H1 (cell line): Measurements from ENCODE around the gene RCAN2. TPM values are rescaled to one million over a fixed set of nuclear protein-coding genes. Genes with fewer than 3 reads are reported as not detected.

Experiments
- CTCF ChIA-PET: fragments of 300-600 bp; sonication (Branson Sonifier 250); formaldehyde crosslinking; loops from one replicate; lab custom pipeline; 2021; ENCODE audit not compliant: partially characterized antibody; lab: Charles Lee
- POLR2A ChIA-PET: fragments of 300-600 bp; sonication (Branson Sonifier 250); formaldehyde crosslinking; loops from one replicate; lab custom pipeline; 2021; ENCODE audit warnings: inconsistent platforms; ENCODE audit not compliant: partially characterized antibody; lab: Charles Lee
- DNase-seq, 2 experiments: peaks; one replicate each; pipeline versions ENCODE4 v3.0.0 to v3.0.0-alpha.2; 2010 to 2022; ENCODE audit warnings: low spot score in 2 of 2, low read depth in 1 of 2, mixed read lengths in 1 of 2
- FAIRE-seq: peaks from 2 replicates; lab custom pipeline; 2011; peaks lifted over from hg19 to GRCh38; lab: Jason Lieb, UNC
- H2AFZ ChIP-seq: 2 replicates; pipeline ENCODE4 v1.8.1; 2012; ENCODE audit warnings: low read length, inconsistent platforms
- H2AK5ac ChIP-seq: 2 replicates; pipeline ENCODE4 v1.6.1; 2013; ENCODE audit warnings: low read depth, low read length
- H2BK120ac ChIP-seq: replicated peaks from 2 replicates; pipeline ENCODE3; 2013; ENCODE audit warnings: low read depth, low read length, inconsistent platforms
- H2BK12ac ChIP-seq: 2 replicates; pipeline ENCODE4 v1.6.1; 2013; ENCODE audit warnings: low read depth, low read length
- H2BK15ac ChIP-seq: 2 replicates; pipeline ENCODE4 v1.6.1; 2013; ENCODE audit warnings: low read length
- H2BK20ac ChIP-seq: 2 replicates; pipeline ENCODE4 v1.6.1; 2013; ENCODE audit warnings: low read length
- H2BK5ac ChIP-seq: 2 replicates; pipeline ENCODE4 v1.6.1; 2013; ENCODE audit warnings: low read depth, low read length
- H3K14ac ChIP-seq: 2 replicates; pipeline ENCODE4 v1.6.1; 2013; ENCODE audit warnings: inconsistent platforms; ENCODE audit not compliant: insufficient read length
- H3K18ac ChIP-seq: 2 replicates; pipeline ENCODE4 v1.6.1; 2013; ENCODE audit warnings: low read length; ENCODE audit errors: extremely low read depth
- H3K23ac ChIP-seq: 2 replicates; pipeline ENCODE4 v1.6.1; 2013; ENCODE audit warnings: inconsistent platforms; ENCODE audit not compliant: insufficient read length
- H3K23me2 ChIP-seq: 2 replicates; pipeline ENCODE4 v1.6.1; 2013; ENCODE audit warnings: low read depth, low read length
- H3K27ac ChIP-seq: 2 replicates; pipeline ENCODE4 v1.6.1; 2011; ENCODE audit warnings: low read depth, low read length, inconsistent platforms
- H3K27me3 ChIP-seq, 4 experiments: replicated peaks in 1 of 4; 1 replicate in 1 of 4; 2 replicates in 3 of 4; pipeline versions ENCODE4 v1.6.1 to v1.8.1; 2011 to 2013; ENCODE audit warnings: low read length in 3 of 4, mild to moderate bottlenecking in 3 of 4, inconsistent platforms in 2 of 4, mixed read lengths in 2 of 4, moderate library complexity in 1 of 4; ENCODE audit not compliant: control insufficient read depth in 3 of 4, insufficient read depth in 3 of 4; ENCODE audit errors: extremely low read depth in 1 of 4
- H3K36me3 ChIP-seq, 4 experiments: 2 replicates each; pipeline versions ENCODE4 v1.6.1 to v1.8.1; 2011 to 2013; ENCODE audit warnings: mild to moderate bottlenecking in 4 of 4, low read length in 3 of 4, moderate library complexity in 2 of 4, control low read depth in 1 of 4, inconsistent platforms in 1 of 4; ENCODE audit not compliant: insufficient read depth in 4 of 4, control insufficient read depth in 2 of 4
- H3K4ac ChIP-seq: replicated peaks from 2 replicates; pipeline ENCODE3; 2013; ENCODE audit warnings: low read length, low read depth, mixed read lengths, inconsistent platforms; ENCODE audit not compliant: insufficient read length
- H3K4me1 ChIP-seq, 4 experiments: replicated peaks in 1 of 4; 1 replicate in 1 of 4; 2 replicates in 3 of 4; pipeline versions ENCODE4 v1.6.1 to v1.8.1; 2011 to 2013; ENCODE audit warnings: low read length in 3 of 4, inconsistent platforms in 2 of 4, mixed read lengths in 1 of 4; ENCODE audit not compliant: insufficient read depth in 4 of 4, control insufficient read depth in 3 of 4
- H3K4me2 ChIP-seq, 2 experiments: 2 replicates each; pipeline versions ENCODE4 v1.6.1 to v1.8.1; 2011 to 2013; ENCODE audit warnings: low read depth in 2 of 2, low read length in 2 of 2, control low read depth in 1 of 2, inconsistent platforms in 1 of 2, mild to moderate bottlenecking in 1 of 2; ENCODE audit not compliant: insufficient read depth in 1 of 2
- H3K4me3 ChIP-seq, 4 experiments: fragments of 200-600, 300-600 bp in 1 of 4; sonication (generic), shearing (Covaris generic), sonication (Bioruptor Twin) in 1 of 4; 2 replicates each; pipeline versions ENCODE4 v1.5.1 to v1.8.1; 2011 to 2016; ENCODE audit warnings: low read length in 4 of 4, low read depth in 3 of 4, control low read depth in 2 of 4, inconsistent platforms in 2 of 4, mild to moderate bottlenecking in 2 of 4, mixed read lengths in 1 of 4, moderate library complexity in 1 of 4; ENCODE audit not compliant: insufficient read depth in 2 of 4; ENCODE audit errors: extremely low read depth in 1 of 4
- H3K56ac ChIP-seq: replicated peaks from 2 replicates; pipeline ENCODE3; 2013; ENCODE audit warnings: low read depth, mild to moderate bottlenecking, mixed read lengths, low read length, inconsistent platforms; ENCODE audit not compliant: insufficient read length
- H3K79me1 ChIP-seq: 2 replicates; pipeline ENCODE4 v1.6.1; 2013; ENCODE audit warnings: low read depth, low read length, control low read depth
- H3K79me2 ChIP-seq, 2 experiments: 2 replicates each; pipeline versions ENCODE4 v1.6.1 to v1.8.1; 2012 to 2013; ENCODE audit warnings: low read length in 2 of 2, mild to moderate bottlenecking in 2 of 2, inconsistent platforms in 1 of 2; ENCODE audit not compliant: insufficient read depth in 2 of 2, control insufficient read depth in 1 of 2
- H3K9ac ChIP-seq, 4 experiments: replicated peaks in 1 of 4; 1 replicate in 1 of 4; 2 replicates in 3 of 4; pipeline versions ENCODE4 v1.6.1 to v1.8.1; 2011 to 2013; ENCODE audit warnings: low read depth in 3 of 4, low read length in 3 of 4, control low read depth in 2 of 4, mild to moderate bottlenecking in 2 of 4, moderate library complexity in 2 of 4, inconsistent platforms in 1 of 4; ENCODE audit errors: extremely low read depth in 1 of 4
- H3K9me3 ChIP-seq, 2 experiments: 2 replicates each; pipeline versions ENCODE4 v1.6.1 to v1.8.1; 2012 to 2013; ENCODE audit warnings: mild to moderate bottlenecking in 2 of 2, moderate library complexity in 2 of 2, control low read depth in 1 of 2, inconsistent platforms in 1 of 2, low read depth in 1 of 2, low read length in 1 of 2, mixed read lengths in 1 of 2; ENCODE audit not compliant: insufficient read depth in 2 of 2
- H4K20me1 ChIP-seq, 2 experiments: replicated peaks in 1 of 2; 2 replicates each; pipeline versions ENCODE3 to v1.8.1; 2011 to 2013; ENCODE audit warnings: inconsistent platforms in 2 of 2, low read length in 2 of 2, mild to moderate bottlenecking in 1 of 2; ENCODE audit not compliant: insufficient read depth in 2 of 2, control insufficient read depth in 1 of 2
- H4K5ac ChIP-seq: 2 replicates; pipeline ENCODE4 v1.6.1; 2013; ENCODE audit warnings: low read length, low read depth, mixed read lengths, inconsistent platforms; ENCODE audit not compliant: insufficient read length
- H4K8ac ChIP-seq: 2 replicates; pipeline ENCODE4 v1.8.0; 2013; ENCODE audit warnings: mild to moderate bottlenecking, moderate library complexity, low read length, inconsistent platforms; ENCODE audit not compliant: insufficient read depth; ENCODE audit errors: extremely low read depth
- H4K91ac ChIP-seq: replicated peaks from 2 replicates; pipeline ENCODE3; 2013; ENCODE audit warnings: low read length, mixed read lengths, inconsistent platforms; ENCODE audit not compliant: insufficient read length
- BRCA1 ChIP-seq: IDR thresholded peaks from 2 replicates; pipeline ENCODE4 v1.6.1; 2012; ENCODE audit warnings: low read depth, low read length, improper control_type of control experiment
- CHD1 ChIP-seq: IDR thresholded peaks from 2 replicates; pipeline ENCODE4 v1.6.1; 2012; ENCODE audit warnings: low read depth, low read length, improper control_type of control experiment
- GTF2F1 ChIP-seq: IDR thresholded peaks from 2 replicates; pipeline ENCODE4 v1.6.1; 2012; ENCODE audit warnings: low read depth, low read length, improper control_type of control experiment, borderline replicate concordance
- KDM1A ChIP-seq: fragments of 200-600, 300-600 bp; sonication (generic); IDR thresholded peaks from 2 replicates; pipeline ENCODE4 v1.7.1; 2016; ENCODE audit warnings: mild to moderate bottlenecking, low read length, borderline replicate concordance
- NANOG ChIP-seq: IDR thresholded peaks from 2 replicates; pipeline ENCODE4 v1.6.1; 2011; ENCODE audit warnings: low read length, low read depth, mild to moderate bottlenecking, inconsistent platforms; ENCODE audit not compliant: insufficient read depth, poor library complexity, severe bottlenecking
- NRF1 ChIP-seq: IDR thresholded peaks from 2 replicates; pipeline ENCODE4 v1.6.1; 2011; ENCODE audit warnings: mild to moderate bottlenecking, low read depth, low read length, improper control_type of control experiment
- PHF8 ChIP-seq: fragments of 200-600 bp; sonication (generic); conservative IDR thresholded peaks from 2 replicates; pipeline ENCODE4 v1.7.1; 2012; ENCODE audit warnings: low read depth, mild to moderate bottlenecking, inconsistent platforms, low read length, moderate library complexity
- POLR2A ChIP-seq, 2 experiments: IDR thresholded peaks; 1 replicate in 1 of 2; 2 replicates in 1 of 2; pipeline ENCODE4 v1.6.1; 2011; ENCODE audit warnings: low read depth in 2 of 2, low read length in 2 of 2, mild to moderate bottlenecking in 2 of 2; ENCODE audit errors: control extremely low read depth in 1 of 2
- RFX5 ChIP-seq: IDR thresholded peaks from 2 replicates; pipeline ENCODE4 v1.6.1; 2011; ENCODE audit warnings: low read depth, low read length, improper control_type of control experiment, borderline replicate concordance
- SIN3A ChIP-seq, 2 experiments: IDR thresholded peaks in 1 of 2; conservative IDR thresholded peaks in 1 of 2; 2 replicates each; pipeline ENCODE4 v1.6.1; 2011 to 2012; ENCODE audit warnings: low read length in 2 of 2, improper control_type of control experiment in 1 of 2, low read depth in 1 of 2, mild to moderate bottlenecking in 1 of 2
- SIRT6 ChIP-seq: IDR thresholded peaks from one replicate; pipeline ENCODE4 v1.7.1; 2012; ENCODE audit warnings: low read length, inconsistent platforms
- TAF7 ChIP-seq: optimal IDR thresholded peaks from 2 replicates; pipeline ENCODE3; 2011; ENCODE audit warnings: low read depth, mild to moderate bottlenecking, inconsistent platforms, low read length, moderate library complexity, borderline replicate concordance
- WGBS, 2 experiments: shearing (Covaris generic) in 1 of 2; methylation state at CpG; one replicate each; pipeline versions ENCODE4 v1.1.6 to v1.1.7; 2013 to 2015; ENCODE audit warnings: low lambda C conversion rate in 2 of 2, mixed read lengths in 2 of 2, inconsistent platforms in 1 of 2, low coverage in 1 of 2, missing lambda C conversion rate in 1 of 2; ENCODE audit not compliant: insufficient replicate concordance in 2 of 2, insufficient coverage in 1 of 2, insufficient read length in 1 of 2; ENCODE audit errors: extremely low coverage in 1 of 2, missing lambda C conversion rate in 1 of 2; 5-methylcytosine and 5-hydroxymethylcytosine counted together
- polyA plus RNA-seq, 7 experiments: library from polyadenylated mRNA; depleted of rRNA in 3 of 7; stranded (reverse) in 5 of 7; unstranded in 2 of 7; fragments of >200 nt in 5 of 7; fragments of 200-250 nt in 2 of 7; gene quantifications; 1 replicate in 5 of 7; 2 replicates in 1 of 7; 4 replicates in 1 of 7; pipeline versions ENCODE4 v1.2.1 to v1.2.3, GENCODE V29; 2011 to 2013; ENCODE audit warnings: missing spikeins in 2 of 7, mixed read lengths in 2 of 7
- total RNA-seq: library from RNA; stranded (reverse); fragmentation: NEBNext Ultra II Directional; extraction: Animal tissue kit (Norgen Biotek cat#: 25700); gene quantifications from 2 replicates; pipeline ENCODE4 v1.2.1, GENCODE V29; 2021
- TF ChIP-seq, protein P1 (sequence below): IDR thresholded peaks from 2 replicates; pipeline ENCODE4 v1.6.1; 2012; ENCODE audit warnings: low read length, inconsistent platforms

Gene RCAN2
- total and polyA plus RNA-seq, 2 of the 8 experiments (the other 6 are each of a cell fraction or from before 2014, with no cell fraction given): 5.0 to 8.5 TPM

DNA sequence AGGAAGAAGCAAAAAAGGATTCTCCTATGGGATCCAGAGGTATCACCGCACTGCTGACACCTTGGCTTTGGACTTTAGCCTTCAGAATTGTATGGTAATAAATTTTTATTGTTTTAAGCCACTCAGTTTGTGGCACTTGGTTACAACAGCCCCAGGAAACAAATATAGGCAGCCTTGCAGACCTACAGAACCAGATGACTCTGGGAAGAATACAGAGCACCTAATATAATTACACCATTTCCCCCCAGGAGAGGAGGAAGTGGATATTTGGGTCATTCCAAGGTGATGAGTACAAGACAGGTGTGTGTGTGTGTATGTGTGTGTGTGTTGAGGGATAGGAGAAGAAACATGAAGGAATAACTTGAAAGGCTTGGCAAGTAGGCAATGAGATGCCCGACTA lies 236.3 kb downstream of the RCAN2 start:
- H3K27ac ChIP-seq: no peak overlapping the region
- H2BK20ac ChIP-seq: no peak overlapping the region
- no peak overlapping the region for H2BK120ac ChIP-seq
- no peak overlapping the region for H2AFZ ChIP-seq
- no peak overlapping the region for H3K9ac ChIP-seq
- no peak overlapping the region for H2BK15ac ChIP-seq
- no peaks in the 10 kb centered on the region for H3K79me1 ChIP-seq
- DNase-seq: no peak
- H3K56ac ChIP-seq: no peak overlapping the region
- H3K4me2 ChIP-seq: no peak overlapping the region
- no peak overlapping the region for H4K5ac ChIP-seq
- H3K14ac ChIP-seq: no peak overlapping the region
- H3K4me3 ChIP-seq: no peak overlapping the region
- peaks cover 0 to 4% (median 0%) of the 10 kb centered on the region in 4 experiments; a peak in 1 of 7 replicates for H3K4me1 ChIP-seq
- no peak for FAIRE-seq
- no peak overlapping the region for H3K23ac ChIP-seq
- H3K9me3 ChIP-seq: no peaks in the 10 kb centered on the region
- no peak overlapping the region for H4K8ac ChIP-seq
- no peak for TF ChIP-seq NANOG
- no peak for TF ChIP-seq NRF1
- no peak for TF ChIP-seq RFX5
- TF ChIP-seq GTF2F1: no peak
- TF ChIP-seq PHF8: no peak
- TF ChIP-seq, protein P1, sequence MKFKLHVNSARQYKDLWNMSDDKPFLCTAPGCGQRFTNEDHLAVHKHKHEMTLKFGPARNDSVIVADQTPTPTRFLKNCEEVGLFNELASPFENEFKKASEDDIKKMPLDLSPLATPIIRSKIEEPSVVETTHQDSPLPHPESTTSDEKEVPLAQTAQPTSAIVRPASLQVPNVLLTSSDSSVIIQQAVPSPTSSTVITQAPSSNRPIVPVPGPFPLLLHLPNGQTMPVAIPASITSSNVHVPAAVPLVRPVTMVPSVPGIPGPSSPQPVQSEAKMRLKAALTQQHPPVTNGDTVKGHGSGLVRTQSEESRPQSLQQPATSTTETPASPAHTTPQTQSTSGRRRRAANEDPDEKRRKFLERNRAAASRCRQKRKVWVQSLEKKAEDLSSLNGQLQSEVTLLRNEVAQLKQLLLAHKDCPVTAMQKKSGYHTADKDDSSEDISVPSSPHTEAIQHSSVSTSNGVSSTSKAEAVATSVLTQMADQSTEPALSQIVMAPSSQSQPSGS: no peak
- TF ChIP-seq CHD1: no peak
- no peak for TF ChIP-seq POLR2A (IDR thresholded peaks at IDR 0.05; ENCODE audit: control extremely low read depth in 1 of 2, low read depth in 2 of 2, low read length in 2 of 2)
- no peak for TF ChIP-seq SIN3A (conservative IDR thresholded peaks at IDR 0.05 in 1 of 2, IDR thresholded peaks at IDR 0.05 in 1 of 2; ENCODE audit: low read depth in 1 of 2, low read length in 2 of 2)
- TF ChIP-seq TAF7: no peak
- TF ChIP-seq KDM1A: no peak
- no peak for TF ChIP-seq SIRT6
- no peak for TF ChIP-seq BRCA1
- TF ChIP-seq, all 59 proteins: peak for 0
- Histone ChIP-seq H4K91ac (no peak overlapping the region), H2BK12ac (no peak overlapping the region), H3K18ac (no peak overlapping the region), H3K79me2 (no peaks in the 10 kb centered on the region), H3K4ac (no peak overlapping the region), H4K20me1 (no peaks in the 10 kb centered on the region), H3K23me2 (no peaks in the 10 kb centered on the region), H2BK5ac (no peak overlapping the region), H3K27me3 (no peaks in the 10 kb centered on the region), H3K36me3 (no peaks in the 10 kb centered on the region), H2AK5ac (no peak overlapping the region)
- POLR2A ChIA-PET: no interaction called here
- 85% methylated on average over 2 of the region's 2 CpGs; no CpG with 5 or more reads in 1 of the 2 experiments for WGBS, 2 experiments
- CTCF ChIA-PET: no interaction called here
